Breast epithelium (tissue), 4 donors: ENCODE measurements around the gene TRIM7. TPM values are rescaled to one million over a fixed set of nuclear protein-coding genes. Genes with fewer than 3 reads are reported as not detected.

Experiments used
- DNase-seq, 2 donors: peaks; one replicate each; pipeline ENCODE4 v3.0.0-alpha.2; 2019; ENCODE audit warnings: low spot score in 2 of 2
- H3K27ac ChIP-seq, 2 donors: fragments of 200-600 bp; sonication (generic) in 1 of 2; one replicate each; pipeline ENCODE4 v1.5.1; 2016 to 2019; ENCODE audit warnings: mild to moderate bottlenecking in 1 of 2
- H3K27me3 ChIP-seq, 2 donors: fragments of 200-600 bp; sonication (generic) in 1 of 2; one replicate each; pipeline versions ENCODE4 v1.5.1 to v1.6.0; 2017 to 2019; ENCODE audit warnings: control low read depth in 1 of 2, mild to moderate bottlenecking in 1 of 2
- H3K36me3 ChIP-seq: fragments of 200-600 bp; one replicate; pipeline ENCODE4 v1.5.1; 2019
- H3K4me1 ChIP-seq, 2 donors: fragments of 200-600 bp; sonication (generic); one replicate each; pipeline ENCODE4 v1.5.1; 2016 to 2019; ENCODE audit warnings: control low read depth in 1 of 2
- H3K4me3 ChIP-seq, 3 donors: fragments of 200-600 bp; sonication (generic); 1 replicate in 2 of 3; 2 replicates in 1 of 3; pipeline ENCODE4 v1.5.1; 2016 to 2019; ENCODE audit warnings: mild to moderate bottlenecking in 3 of 3, moderate library complexity in 2 of 3
- H3K9me3 ChIP-seq, 2 donors: fragments of 200-600 bp; sonication (generic) in 1 of 2; one replicate each; pipeline ENCODE4 v1.5.1; 2016 to 2019; ENCODE audit warnings: control low read depth in 1 of 2
- POLR2A ChIP-seq: fragments of 450-650 bp; IDR thresholded peaks from one replicate; pipeline ENCODE4 v1.6.1; 2016; ENCODE audit warnings: antibody characterized with exemption, mild to moderate bottlenecking, moderate library complexity
- POLR2AphosphoS5 ChIP-seq, 3 donors: sonication (generic); formaldehyde crosslinking; IDR thresholded peaks; one replicate each; pipeline ENCODE4 v1.6.1; 2017; ENCODE audit warnings: antibody characterized with exemption in 3 of 3
- intact Hi-C: fragments of 100-400 bp; cut with DNase I; formaldehyde crosslinking; loops from one replicate; pipeline ENCODE4 v1.15.1; 2023; ENCODE audit warnings: low total_unique reads
- total RNA-seq, 3 donors: library from RNA; depleted of rRNA; stranded (reverse); fragments of >200 nt; gene quantifications; one replicate each; pipeline ENCODE4 v1.1.0, GENCODE V29; 2016
- TF ChIP-seq, protein P1 (sequence below), 3 donors: fragments of 450-650 bp; IDR thresholded peaks; one replicate each; pipeline ENCODE4 v1.5.1; 2016 to 2017; ENCODE audit warnings: antibody characterized with exemption in 3 of 3, mild to moderate bottlenecking in 3 of 3, moderate library complexity in 3 of 3

TRIM7 gene
- total RNA-seq, 3 donors from 2014 or later: 0.29 to 5.4 (median 5.2) TPM

DNA sequence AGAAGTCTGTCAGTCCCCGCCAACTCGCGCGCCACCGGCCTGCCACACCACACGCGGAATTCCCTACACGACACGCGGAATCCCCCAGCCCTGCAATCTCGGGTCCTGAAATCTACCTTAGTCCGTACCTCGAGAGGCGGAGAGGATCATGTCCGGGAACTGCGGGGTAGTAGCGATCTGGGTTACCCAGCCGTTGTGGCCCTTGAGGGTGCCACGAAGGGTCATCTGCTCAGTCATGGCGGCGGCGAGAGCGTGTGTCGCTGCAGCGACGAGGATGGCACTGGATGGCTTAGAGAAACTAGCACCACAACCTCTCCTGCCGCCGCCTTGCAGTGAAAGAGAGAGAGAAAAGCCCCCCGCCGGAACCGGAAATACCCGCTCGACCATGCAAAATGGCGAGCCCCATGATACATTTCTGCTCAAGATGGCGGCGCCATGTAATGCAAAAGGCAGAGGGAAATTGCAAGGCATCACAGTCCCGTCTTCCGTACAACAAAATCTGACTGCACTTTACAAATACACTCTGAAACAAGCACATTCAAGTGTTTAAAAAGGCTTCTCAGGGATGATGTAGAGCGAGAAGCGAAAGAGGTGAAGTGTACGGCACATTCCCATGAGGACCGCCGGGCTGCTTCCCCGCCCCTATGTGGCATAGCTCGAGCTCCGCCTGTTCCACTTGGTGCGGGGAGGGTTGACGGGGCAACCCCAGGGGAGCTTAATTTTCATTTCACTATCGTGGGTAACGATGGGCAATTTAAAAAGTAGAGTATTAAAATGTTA is 38.8 kb upstream of the TRIM7 start, which contains the start of gene RACK1:
Gene RACK1 (minus strand): TSS at position 343 of the 780 bp plus-strand sequence. CDS start 106 bp downstream, at position 237.
- Histone ChIP-seq H3K36me3 (no peaks in the 10 kb centered on the region), H3K4me3 (peak within 1 kb of the TSS; percentile 59 to 79 (median 79)), H3K9me3 (no peaks in the 10 kb centered on the region), H3K27ac (peak within 1 kb of the TSS; percentile 95 to 97), H3K4me1 (peaks cover 0 to 18% of the 10 kb centered on the region in 2 donors), H3K27me3 (no peaks in the 10 kb centered on the region)
- DNase-seq: peak; percentile 80 to 88
- intact Hi-C loops: loop anchor here (2.0 to 10.0 kb wide), 2 partner anchors 21 to 49 kb away; partner anchors contain the start of gene TRIM41
- TF ChIP-seq, protein P1, sequence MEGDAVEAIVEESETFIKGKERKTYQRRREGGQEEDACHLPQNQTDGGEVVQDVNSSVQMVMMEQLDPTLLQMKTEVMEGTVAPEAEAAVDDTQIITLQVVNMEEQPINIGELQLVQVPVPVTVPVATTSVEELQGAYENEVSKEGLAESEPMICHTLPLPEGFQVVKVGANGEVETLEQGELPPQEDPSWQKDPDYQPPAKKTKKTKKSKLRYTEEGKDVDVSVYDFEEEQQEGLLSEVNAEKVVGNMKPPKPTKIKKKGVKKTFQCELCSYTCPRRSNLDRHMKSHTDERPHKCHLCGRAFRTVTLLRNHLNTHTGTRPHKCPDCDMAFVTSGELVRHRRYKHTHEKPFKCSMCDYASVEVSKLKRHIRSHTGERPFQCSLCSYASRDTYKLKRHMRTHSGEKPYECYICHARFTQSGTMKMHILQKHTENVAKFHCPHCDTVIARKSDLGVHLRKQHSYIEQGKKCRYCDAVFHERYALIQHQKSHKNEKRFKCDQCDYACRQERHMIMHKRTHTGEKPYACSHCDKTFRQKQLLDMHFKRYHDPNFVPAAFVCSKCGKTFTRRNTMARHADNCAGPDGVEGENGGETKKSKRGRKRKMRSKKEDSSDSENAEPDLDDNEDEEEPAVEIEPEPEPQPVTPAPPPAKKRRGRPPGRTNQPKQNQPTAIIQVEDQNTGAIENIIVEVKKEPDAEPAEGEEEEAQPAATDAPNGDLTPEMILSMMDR (IDR thresholded peaks at IDR 0.05): peak in 1 of 3 donors; percentile 12
- TF ChIP-seq POLR2AphosphoS5 (IDR thresholded peaks at IDR 0.05): peak; percentile 73 to 93 (median 88)
- peak; percentile 66 for TF ChIP-seq POLR2A

DNA sequence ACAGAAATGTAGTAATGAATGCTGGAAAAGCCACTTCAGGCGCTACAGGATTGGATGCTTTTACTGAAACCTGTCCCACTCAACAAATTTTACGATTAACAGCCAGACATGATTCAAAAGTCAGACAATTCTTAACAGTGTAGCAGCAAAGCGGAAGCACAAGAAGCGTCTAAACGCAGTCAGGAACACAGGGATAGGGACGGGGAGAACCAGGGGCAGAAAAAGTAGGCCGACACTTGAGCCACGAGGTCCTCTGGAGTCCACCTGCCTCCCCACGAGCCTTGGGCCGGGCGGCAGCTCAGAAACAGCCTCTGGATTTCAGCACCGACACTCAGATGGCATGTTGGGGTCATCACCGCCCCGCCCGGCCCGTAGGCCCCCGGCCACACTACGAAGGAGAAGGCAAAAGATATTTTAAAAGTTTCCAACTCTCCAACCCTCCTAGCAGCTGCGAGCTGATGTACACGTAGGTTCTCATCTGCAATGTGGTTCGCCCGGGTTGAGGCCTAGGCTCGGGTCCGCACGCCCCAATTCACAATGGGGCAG is 38.1 kb upstream of the TRIM7 start:
- Histone ChIP-seq H3K4me3 (peak overlapping the region; percentile 59 to 79 (median 79)), H3K36me3 (no peaks in the 10 kb centered on the region), H3K4me1 (peaks cover 0 to 11% of the 10 kb centered on the region in 2 donors), H3K27me3 (no peaks in the 10 kb centered on the region), H3K9me3 (no peaks in the 10 kb centered on the region), H3K27ac (peak overlapping the region; percentile 95 to 97)
- no peak for TF ChIP-seq POLR2AphosphoS5 (IDR thresholded peaks at IDR 0.05)
- TF ChIP-seq, protein P1 (IDR thresholded peaks at IDR 0.05): no peak
- TF ChIP-seq POLR2A: no peak
- no peak for DNase-seq
- intact Hi-C loops: loop anchor here (2.0 to 10.0 kb wide), 2 partner anchors 20 to 48 kb away; partner anchors contain the start of gene TRIM41

DNA sequence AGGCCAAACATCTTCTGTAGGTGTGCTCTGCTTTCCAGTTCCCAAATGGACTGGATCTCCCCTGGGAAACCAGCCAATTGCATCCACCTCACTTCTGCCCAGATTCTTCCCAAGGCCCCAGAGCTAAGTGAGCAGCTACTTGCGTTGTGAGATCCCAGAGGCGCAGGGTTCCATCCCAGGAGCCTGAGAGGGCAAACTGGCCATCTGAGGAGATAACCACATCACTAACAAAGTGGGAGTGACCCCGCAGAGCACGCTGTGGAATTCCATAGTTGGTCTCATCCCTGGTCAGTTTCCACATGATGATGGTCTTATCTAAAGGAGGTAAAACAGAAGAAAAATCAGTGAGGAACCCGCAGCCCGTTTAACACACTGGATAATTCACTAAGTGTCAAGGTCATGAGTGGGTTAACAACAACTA is 37.0 kb upstream of the TRIM7 start:
- TF ChIP-seq, protein P1 (IDR thresholded peaks at IDR 0.05): no peak
- no peak for TF ChIP-seq POLR2A
- Histone ChIP-seq H3K27ac (peak overlapping the region; percentile 95 to 97), H3K4me1 (peaks cover 0 to 9% of the 10 kb centered on the region in 2 donors), H3K4me3 (peak overlapping the region; percentile 59 to 79 (median 79)), H3K9me3 (no peaks in the 10 kb centered on the region), H3K36me3 (no peaks in the 10 kb centered on the region), H3K27me3 (no peaks in the 10 kb centered on the region)
- no peak for DNase-seq
- intact Hi-C loops: loop anchor here (2.0 to 10.0 kb wide), 2 partner anchors 19 to 47 kb away; partner anchors contain the start of gene TRIM41

DNA sequence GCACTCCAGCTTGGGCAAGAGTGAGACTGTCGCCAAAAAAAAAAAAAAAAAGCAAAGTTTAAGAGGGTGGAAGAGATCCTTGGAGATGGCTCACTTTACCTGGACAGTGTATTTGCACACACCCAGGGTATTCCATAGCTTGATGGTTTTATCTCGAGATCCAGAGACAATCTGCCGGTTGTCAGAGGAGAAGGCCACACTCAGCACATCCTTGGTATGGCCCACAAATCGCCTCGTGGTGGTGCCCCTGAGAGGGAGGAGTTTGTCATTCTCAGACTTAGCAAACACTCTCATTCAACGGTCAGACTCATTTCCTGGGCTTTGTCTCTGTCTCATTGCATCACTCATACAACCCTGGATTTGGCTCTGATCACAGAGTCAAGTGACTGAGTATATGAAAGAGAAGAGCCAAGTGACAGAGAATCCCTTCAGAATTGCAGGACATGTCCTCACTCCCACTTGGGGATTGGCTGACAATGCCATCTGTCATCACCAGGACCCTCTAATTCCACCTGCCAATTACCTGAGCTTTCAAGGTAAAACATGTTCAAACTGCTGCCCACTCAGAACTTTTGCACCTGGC is 36.5 kb upstream of the TRIM7 start:
- TF ChIP-seq, protein P1 (IDR thresholded peaks at IDR 0.05): no peak
- TF ChIP-seq POLR2A: no peak
- no peak for TF ChIP-seq POLR2AphosphoS5 (IDR thresholded peaks at IDR 0.05)
- no peaks in the 10 kb centered on the region for H3K27me3 ChIP-seq
- DNase-seq: no peak
- intact Hi-C loops: loop anchor here (10.0 kb wide), 1 partner anchor 47 kb away; no protein-coding TSS in a partner anchor
- H3K9me3 ChIP-seq: no peaks in the 10 kb centered on the region
- H3K4me3 ChIP-seq: peak overlapping the region in 1 of 3 donors; percentile 79
- peak overlapping the region; percentile 95 to 97 for H3K27ac ChIP-seq
- H3K4me1 ChIP-seq: peaks cover 0 to 9% of the 10 kb centered on the region in 2 donors
- H3K36me3 ChIP-seq: no peaks in the 10 kb centered on the region
